Measurements from ENCODE around the gene PDE5A.

Gene PDE5A

DNA sequence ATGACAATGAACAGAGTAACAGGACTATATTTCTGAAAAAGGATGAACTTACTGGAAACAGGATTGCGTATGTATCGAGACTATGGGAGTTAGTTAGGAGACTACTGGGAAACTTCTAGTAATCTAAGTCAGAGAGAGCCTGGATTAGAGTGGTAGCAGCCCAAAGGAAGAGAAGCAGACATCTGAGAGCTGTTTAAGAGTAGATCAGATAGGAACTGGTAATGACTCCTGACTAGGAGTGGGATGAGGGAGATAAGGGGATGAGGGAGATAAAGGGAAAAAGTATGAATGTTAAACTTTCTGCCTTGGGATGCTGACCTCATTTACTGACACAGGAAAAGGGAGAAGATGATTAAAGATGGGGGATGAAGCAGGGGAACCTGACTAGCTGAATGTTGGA lies 116.2 kb downstream of the PDE5A start:
- Histone ChIP-seq H3K27me3 (no peaks in the 10 kb centered on the region), H3K9me3 (no peaks in the 10 kb centered on the region), H3K9ac (no peak overlapping the region), H3K4me2 (no peak overlapping the region), H3K36me3 (peaks cover 64% of the 10 kb centered on the region), H3K27ac (no peak overlapping the region), H3K4me3 (no peak overlapping the region), H3K4me1 (no peaks in the 10 kb centered on the region), H4K20me1 (no peaks in the 10 kb centered on the region)
- no peak for TF ChIP-seq Cebpa-rat (IDR thresholded peaks at IDR 0.05)

DNA sequence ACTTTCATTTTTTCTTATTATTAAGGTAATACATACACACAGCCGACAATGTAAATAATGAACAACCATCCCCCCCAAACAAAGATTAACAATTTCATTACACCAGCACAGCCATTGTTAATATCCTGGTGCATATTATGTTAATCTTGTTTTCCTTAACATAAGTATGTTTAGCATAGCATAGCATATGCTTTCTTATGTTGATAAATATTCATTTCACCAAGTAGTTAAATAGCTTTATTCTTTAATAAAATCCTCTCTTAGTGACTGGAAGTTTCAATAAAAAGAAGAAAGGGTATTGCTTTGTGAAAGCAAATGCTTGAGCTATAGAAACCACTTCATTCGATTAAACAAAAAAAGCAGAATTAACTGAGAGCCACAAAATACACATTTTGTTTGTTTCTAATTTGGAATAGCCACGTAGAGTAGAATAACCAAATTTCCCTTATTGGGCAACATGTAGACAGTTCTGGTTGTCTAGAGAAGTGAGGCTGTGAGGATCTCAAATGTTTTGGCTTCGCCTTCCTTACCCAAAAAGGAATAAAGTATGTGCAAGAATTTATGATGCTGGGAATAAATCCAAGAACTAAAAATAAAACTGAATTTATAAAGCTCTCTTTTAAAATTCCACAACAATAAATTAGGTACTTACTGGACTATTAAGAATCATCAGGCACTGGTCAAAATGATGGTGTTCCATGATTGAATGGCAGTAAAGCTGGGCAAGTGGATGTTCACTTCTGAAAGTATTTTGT lies 118.0 kb downstream of the PDE5A start:
- peaks cover 57% of the 10 kb centered on the region for H3K36me3 ChIP-seq
- H3K9me3 ChIP-seq: no peaks in the 10 kb centered on the region

DNA sequence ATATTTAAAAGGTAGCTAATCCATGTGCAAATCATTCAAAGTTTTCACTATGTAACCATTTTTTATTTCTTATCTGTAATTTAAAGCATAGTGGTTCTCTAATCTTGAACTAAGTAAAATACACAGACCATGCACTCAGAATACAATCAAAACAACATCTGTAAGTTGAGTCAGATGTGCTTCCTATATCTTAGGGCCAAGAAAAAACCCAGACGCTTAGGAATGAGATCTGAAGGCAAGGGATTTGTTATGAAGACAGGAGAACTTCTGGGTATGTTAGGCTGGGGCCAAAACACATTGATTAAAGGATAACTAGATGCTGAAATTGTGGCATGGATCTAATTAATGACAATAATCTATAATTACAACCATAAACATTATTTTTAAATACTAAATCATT lies 120.3 kb downstream of the PDE5A start:
- Histone ChIP-seq H3K4me3 (no peak overlapping the region), H3K4me2 (no peak overlapping the region), H3K27ac (no peak overlapping the region), H3K9ac (no peak overlapping the region), H3K4me1 (no peaks in the 10 kb centered on the region), H3K27me3 (no peaks in the 10 kb centered on the region), H3K9me3 (no peaks in the 10 kb centered on the region), H4K20me1 (no peaks in the 10 kb centered on the region), H3K36me3 (peaks cover 41% of the 10 kb centered on the region)
- no peak for TF ChIP-seq Cebpa-rat (IDR thresholded peaks at IDR 0.05)

More for the DNA sequence above, 118.0 kb downstream of the PDE5A start:
- H3K9ac ChIP-seq: no peak overlapping the region
- H3K4me1 ChIP-seq: no peaks in the 10 kb centered on the region
- TF ChIP-seq Cebpa-rat (IDR thresholded peaks at IDR 0.05): no peak
- no peak overlapping the region for H3K4me2 ChIP-seq
- H3K27me3 ChIP-seq: no peaks in the 10 kb centered on the region
- H3K4me3 ChIP-seq: no peak overlapping the region
- H3K27ac ChIP-seq: no peak overlapping the region
- no peaks in the 10 kb centered on the region for H4K20me1 ChIP-seq

DNA sequence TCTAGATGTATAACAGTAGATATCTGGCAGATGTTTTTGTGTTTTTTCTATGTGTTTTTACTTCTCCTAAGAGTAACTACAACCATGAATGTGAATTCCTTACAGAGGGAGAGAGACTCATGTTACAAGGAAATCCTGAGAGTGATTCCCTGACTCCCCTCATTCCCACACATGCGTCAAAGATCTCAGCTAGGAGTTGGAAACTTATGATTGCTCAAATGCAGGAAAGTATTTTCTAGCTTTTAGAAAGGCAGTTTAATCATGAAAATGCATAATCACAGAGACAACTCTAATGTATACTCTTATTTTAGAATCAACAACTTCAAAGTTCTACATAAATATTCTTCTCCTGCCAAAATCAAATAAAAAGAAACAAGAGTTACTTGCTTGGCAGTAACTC lies 121.8 kb downstream of the PDE5A start:
- peaks cover 38% of the 10 kb centered on the region for H3K36me3 ChIP-seq
- no peaks in the 10 kb centered on the region for H4K20me1 ChIP-seq
- H3K9ac ChIP-seq: no peak overlapping the region
- no peak overlapping the region for H3K27ac ChIP-seq
- no peaks in the 10 kb centered on the region for H3K27me3 ChIP-seq
- H3K4me3 ChIP-seq: no peak overlapping the region
- H3K4me1 ChIP-seq: no peaks in the 10 kb centered on the region
- no peak for TF ChIP-seq Cebpa-rat (IDR thresholded peaks at IDR 0.05)
- H3K9me3 ChIP-seq: no peaks in the 10 kb centered on the region
- H3K4me2 ChIP-seq: no peak overlapping the region

DNA sequence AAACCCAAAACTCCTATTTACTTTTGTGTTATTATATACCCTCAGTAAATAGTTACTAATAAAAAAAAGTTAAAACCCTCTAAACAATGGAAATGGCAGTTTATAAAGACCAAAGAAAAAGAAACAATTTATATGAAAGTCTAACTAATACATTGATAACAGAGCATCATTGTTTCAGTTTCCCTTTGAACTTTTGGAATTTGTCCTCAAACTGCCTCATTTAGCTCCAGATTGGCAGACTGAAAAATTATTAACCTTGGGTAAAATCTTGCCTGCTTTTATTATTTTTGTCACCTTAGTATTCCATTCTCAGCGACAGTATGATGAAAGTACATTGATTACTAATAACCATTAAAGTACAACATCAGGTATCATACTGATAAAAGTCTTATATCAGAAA lies 124.0 kb downstream of the PDE5A start:
- no peak for TF ChIP-seq Cebpa-rat (IDR thresholded peaks at IDR 0.05)
- Histone ChIP-seq H3K4me2 (no peak overlapping the region), H3K4me1 (no peaks in the 10 kb centered on the region), H3K9me3 (no peaks in the 10 kb centered on the region), H3K27me3 (no peaks in the 10 kb centered on the region), H3K4me3 (no peak overlapping the region), H3K27ac (no peak overlapping the region), H3K36me3 (peaks cover 51% of the 10 kb centered on the region), H3K9ac (no peak overlapping the region), H4K20me1 (no peaks in the 10 kb centered on the region)

DNA sequence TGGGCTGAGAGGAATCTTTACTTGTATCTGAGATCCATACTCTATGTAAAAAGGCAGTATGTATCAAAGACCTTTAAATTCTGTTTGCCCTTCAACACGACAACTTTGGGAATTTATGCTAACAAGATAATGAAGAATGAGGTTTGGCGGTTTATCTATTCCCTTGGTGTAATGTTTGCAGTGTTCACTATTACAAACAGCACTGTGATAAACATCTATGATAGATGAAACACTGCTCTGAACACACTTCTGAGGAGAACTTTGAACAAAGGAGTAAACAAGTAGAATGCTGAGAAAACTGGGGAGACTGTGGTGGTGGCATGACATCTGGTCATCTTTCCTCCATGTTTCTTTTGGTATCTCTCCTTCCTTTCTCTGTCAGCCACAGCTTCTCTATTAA lies 126.9 kb downstream of the PDE5A start:
- H3K27ac ChIP-seq: no peak overlapping the region

DNA sequence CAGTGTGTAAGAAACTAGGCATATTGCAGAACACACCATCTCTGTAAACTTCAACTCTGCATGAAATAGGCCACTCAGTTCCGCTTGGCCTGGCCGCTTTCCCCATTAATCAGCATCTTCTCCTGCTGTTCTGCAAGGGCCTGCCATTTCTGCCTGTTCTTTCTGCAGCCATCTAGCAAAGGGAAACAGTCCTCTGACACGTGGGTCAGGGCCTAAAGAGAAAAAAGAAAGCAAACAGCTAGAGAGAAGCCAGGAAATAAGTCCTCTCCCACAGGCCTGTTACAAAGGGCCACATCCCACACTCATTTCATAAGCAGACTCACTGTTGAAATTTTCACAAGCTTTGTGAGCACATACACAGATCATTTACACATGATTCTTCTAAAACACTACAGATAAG lies 130.1 kb downstream of the PDE5A start:
- Histone ChIP-seq H3K36me3 (peaks cover 66% of the 10 kb centered on the region), H3K9me3 (no peaks in the 10 kb centered on the region), H3K4me3 (no peak overlapping the region), H4K20me1 (no peaks in the 10 kb centered on the region), H3K27ac (no peak overlapping the region), H3K4me2 (no peak overlapping the region), H3K4me1 (no peaks in the 10 kb centered on the region), H3K9ac (no peak overlapping the region), H3K27me3 (no peaks in the 10 kb centered on the region)
- no peak for TF ChIP-seq Cebpa-rat (IDR thresholded peaks at IDR 0.05)

More for the DNA sequence above, 126.9 kb downstream of the PDE5A start:
- Histone ChIP-seq H3K4me3 (no peak overlapping the region), H3K9me3 (no peaks in the 10 kb centered on the region), H3K27me3 (no peaks in the 10 kb centered on the region), H3K36me3 (peaks cover 51% of the 10 kb centered on the region), H3K4me1 (no peaks in the 10 kb centered on the region), H3K9ac (no peak overlapping the region), H3K4me2 (no peak overlapping the region), H4K20me1 (no peaks in the 10 kb centered on the region)
- TF ChIP-seq Cebpa-rat (IDR thresholded peaks at IDR 0.05): no peak

DNA sequence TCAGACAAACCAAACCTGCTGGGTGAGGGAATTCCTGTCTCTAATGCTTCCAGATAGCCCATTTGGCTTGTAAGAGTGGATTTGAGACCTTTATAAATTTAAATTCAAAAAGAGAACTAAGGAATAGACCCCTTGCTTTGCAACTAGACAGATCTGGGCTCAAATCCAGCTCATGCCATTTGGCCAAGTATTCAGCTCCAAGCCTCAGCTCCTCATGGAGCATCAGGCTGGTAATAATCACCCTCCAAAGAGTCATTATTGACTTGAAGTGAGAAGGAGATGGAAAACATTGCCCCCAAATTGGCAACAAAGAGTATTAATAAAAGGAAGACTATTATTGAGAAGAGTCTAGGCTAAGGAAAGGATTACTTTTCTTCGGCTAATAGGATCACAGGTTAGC lies 134.7 kb downstream of the PDE5A start:
- Histone ChIP-seq H3K36me3 (peaks cover 36% of the 10 kb centered on the region), H3K27ac (no peak overlapping the region), H3K9me3 (no peaks in the 10 kb centered on the region), H3K4me2 (no peak overlapping the region), H3K9ac (no peak overlapping the region), H3K4me1 (no peaks in the 10 kb centered on the region), H3K4me3 (no peak overlapping the region), H3K27me3 (no peaks in the 10 kb centered on the region), H4K20me1 (no peaks in the 10 kb centered on the region)
- TF ChIP-seq Cebpa-rat (IDR thresholded peaks at IDR 0.05): no peak

DNA sequence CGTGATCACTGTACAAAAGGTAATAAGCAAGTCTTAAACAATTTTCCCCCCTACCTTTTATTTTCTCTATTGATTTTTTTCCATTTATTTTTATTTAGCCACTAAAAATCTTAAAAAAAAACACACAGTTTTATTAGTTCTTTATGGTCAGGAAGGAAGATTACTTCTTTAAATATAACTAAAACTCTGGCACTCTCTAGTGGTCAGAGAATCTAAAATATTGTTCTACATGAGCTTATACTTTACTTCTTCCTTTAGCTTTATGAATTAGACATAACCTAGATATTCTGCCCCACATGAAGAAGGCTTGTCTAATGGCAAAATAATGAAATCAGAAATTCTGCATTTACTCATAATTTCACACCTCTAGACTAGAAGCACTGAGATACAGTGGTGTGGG lies 135.2 kb downstream of the PDE5A start:
- no peaks in the 10 kb centered on the region for H3K9me3 ChIP-seq
- no peak for TF ChIP-seq Cebpa-rat (IDR thresholded peaks at IDR 0.05)

DNA sequence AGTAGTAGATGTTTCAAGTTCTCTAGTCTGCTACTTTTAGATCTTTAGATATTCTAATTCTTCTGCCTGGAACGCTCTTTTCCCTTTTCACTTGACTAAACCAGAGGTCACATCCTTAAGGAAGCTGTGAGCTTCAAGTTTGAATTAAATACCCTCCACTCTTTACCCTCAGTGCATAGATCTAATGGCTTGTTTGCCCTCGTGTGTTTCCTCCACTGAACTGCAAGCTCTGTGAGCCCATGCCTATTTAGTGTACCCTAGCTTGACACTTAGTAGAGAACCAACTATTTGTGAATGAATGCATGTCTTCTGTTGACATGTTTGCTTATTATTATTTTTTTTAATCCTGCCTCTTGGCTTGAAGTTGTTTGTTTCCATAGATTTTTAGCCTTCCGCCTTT lies 138.3 kb downstream of the PDE5A start:
- H4K20me1 ChIP-seq: no peaks in the 10 kb centered on the region
- no peaks in the 10 kb centered on the region for H3K9me3 ChIP-seq
- no peaks in the 10 kb centered on the region for H3K4me1 ChIP-seq
- H3K4me2 ChIP-seq: no peak overlapping the region
- H3K36me3 ChIP-seq: peaks cover 20% of the 10 kb centered on the region; the same call in 1 of the 2 replicates
- no peak overlapping the region for H3K27ac ChIP-seq
- TF ChIP-seq Cebpa-rat (IDR thresholded peaks at IDR 0.05): no peak
- no peak overlapping the region for H3K4me3 ChIP-seq
- no peak overlapping the region for H3K9ac ChIP-seq
- H3K27me3 ChIP-seq: no peaks in the 10 kb centered on the region

More for the DNA sequence above, 135.2 kb downstream of the PDE5A start:
- H3K36me3 ChIP-seq: peaks cover 32% of the 10 kb centered on the region
- H3K4me3 ChIP-seq: no peak overlapping the region
- H3K4me2 ChIP-seq: no peak overlapping the region
- no peak overlapping the region for H3K27ac ChIP-seq
- H3K9ac ChIP-seq: no peak overlapping the region
- no peaks in the 10 kb centered on the region for H3K4me1 ChIP-seq
- H4K20me1 ChIP-seq: no peaks in the 10 kb centered on the region
- no peaks in the 10 kb centered on the region for H3K27me3 ChIP-seq

All from BLaER1 (cell line).